HG03175 (cell line): ENCODE results near the gene TMEM9B.
A peak's percentile ranks its signal among the peaks of the same experiment; 100 is the strongest.

Experiments
- ATAC-seq: cut with Tn5 transposase; IDR thresholded peaks from one replicate; pipeline ENCODE4 v1.9.1; 2021; ENCODE audit warnings: mild to moderate bottlenecking, moderate library complexity; ENCODE audit not compliant: unreplicated experiment

Gene TMEM9B

GRCh38 chr11:8930456-8931175 lies 33.6 kb downstream of the TMEM9B start:
- no peak for ATAC-seq

DNA sequence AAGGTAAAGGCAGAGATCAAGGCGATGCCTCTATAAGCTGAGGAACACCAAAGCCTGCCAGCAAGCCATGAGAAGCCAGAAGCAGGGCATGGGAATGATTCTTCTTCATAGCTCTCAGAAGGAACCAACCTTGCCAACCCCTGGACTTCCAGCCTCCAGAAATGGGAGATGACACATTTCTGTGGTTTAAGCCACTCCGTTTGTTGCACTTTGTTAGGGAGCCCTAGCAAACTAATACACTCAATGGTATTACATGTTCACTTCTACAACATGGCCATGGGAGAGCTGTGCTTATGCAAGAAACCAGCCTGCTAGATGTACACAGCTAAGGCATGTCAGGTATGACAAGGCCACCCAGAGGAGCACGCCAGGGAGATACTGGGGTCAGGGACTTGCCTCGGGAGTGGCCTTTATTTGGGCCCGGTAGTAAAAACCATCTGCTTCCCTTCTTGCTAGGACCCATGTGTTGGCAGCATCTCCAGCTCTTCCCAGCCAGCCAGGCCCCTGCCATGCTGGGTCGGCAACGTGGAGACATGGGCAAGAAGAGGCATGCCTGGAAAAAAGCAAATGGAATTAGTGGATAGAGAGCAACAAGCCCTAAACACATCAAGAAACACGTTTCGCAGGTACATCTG lies 35.1 kb downstream of the TMEM9B start:
- ATAC-seq, result no peak

DNA sequence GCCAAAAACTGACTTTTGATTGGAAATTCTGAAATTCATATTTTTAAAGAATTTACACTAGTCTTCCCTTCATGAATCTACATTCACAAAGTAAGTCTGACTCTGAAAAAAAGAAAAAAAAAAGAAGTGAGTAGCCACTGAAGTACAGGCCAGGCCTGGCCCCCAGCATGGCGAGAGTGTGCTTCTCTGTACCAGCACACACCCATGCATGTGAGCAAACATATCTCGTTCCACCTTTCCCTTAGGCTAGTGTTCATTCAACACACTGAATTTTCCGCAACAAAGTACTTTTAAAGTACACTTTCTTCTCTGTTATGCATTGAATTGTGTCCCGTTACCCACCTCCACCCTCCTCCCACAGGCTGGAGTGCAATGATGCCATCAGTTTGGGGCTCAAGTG lies 36.0 kb downstream of the TMEM9B start:
- no peak for ATAC-seq

DNA sequence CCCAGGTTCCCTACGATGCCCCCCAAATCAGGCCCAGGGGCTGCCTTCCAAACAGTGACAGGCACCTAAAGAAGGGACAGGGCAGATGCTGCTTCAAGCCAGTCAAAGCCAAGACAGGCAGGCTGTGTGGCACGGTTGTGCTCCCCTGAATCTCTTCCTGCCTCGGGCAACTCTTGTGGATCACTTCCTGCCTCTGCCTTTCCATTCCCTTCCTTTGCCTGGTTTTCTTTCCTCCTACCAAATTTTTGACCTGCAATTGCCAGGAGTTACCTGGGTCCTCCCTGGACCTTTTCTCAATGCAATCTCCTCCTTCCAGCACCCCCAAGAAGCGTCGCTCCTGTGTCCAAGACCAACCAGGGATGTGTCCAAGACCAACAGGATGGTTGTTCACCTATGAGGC lies 37.0 kb downstream of the TMEM9B start:
- ATAC-seq, result no peak

GRCh38 chr11:8926236-8926635 lies 38.0 kb downstream of the TMEM9B start:
- no peak for ATAC-seq

GRCh38 chr11:8925711-8926110 lies 38.5 kb downstream of the TMEM9B start:
- no peak for ATAC-seq

DNA sequence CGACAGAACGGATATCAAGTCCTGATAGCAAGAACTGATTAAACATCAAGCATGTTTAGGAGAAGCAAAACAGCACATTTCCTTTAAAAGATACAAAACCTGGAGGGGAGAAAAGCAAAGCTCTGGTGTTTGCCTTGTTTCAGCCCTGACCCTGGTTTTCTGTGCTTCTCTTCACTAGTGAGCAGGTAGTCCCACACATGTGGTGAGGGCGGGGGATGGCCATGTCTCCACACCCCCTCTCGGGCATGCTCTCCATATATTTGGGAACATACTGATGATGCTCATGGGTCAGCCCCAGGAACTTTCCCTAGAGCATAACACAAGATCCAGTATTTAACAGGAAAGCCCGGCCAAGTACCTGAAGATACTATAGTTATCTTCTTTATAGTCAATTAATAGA lies 41.6 kb downstream of the TMEM9B start:
- ATAC-seq, result no peak

DNA sequence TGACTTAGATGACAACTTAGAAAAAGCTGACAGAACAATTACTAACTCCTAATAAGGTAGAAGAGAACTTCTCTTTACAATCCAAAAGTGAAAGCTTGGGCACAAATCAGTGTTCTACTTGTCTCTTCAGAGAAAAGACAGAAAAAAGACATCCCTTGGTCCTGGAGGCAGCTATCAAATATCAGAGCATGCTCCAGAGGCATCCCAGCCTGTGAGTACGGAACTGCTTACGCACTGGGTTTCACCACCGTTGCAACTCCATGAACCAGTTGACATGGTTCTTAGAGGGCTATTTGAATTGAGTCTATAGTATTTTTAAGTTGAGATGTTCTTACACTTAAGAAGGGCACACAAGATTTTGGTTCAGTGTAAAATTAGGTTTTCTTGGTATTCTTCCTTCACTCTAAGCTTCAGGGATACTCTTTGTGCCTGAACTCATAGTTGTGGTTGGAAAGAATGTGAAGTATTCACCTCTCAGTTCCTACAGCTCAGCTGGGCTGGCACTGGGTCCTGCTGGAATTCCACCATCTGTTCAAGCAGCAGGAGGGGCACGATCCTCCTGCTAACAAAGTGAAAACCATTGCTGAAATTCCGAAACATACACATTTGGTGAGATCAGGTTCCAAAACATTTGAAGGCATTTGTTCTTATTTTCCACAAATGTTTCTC lies 47.0 kb downstream of the TMEM9B start:
- no peak for ATAC-seq

- no peak for ATAC-seq
These were observed 49.6 kb downstream of the TMEM9B start for GRCh38 chr11:8914661-8915018.

DNA sequence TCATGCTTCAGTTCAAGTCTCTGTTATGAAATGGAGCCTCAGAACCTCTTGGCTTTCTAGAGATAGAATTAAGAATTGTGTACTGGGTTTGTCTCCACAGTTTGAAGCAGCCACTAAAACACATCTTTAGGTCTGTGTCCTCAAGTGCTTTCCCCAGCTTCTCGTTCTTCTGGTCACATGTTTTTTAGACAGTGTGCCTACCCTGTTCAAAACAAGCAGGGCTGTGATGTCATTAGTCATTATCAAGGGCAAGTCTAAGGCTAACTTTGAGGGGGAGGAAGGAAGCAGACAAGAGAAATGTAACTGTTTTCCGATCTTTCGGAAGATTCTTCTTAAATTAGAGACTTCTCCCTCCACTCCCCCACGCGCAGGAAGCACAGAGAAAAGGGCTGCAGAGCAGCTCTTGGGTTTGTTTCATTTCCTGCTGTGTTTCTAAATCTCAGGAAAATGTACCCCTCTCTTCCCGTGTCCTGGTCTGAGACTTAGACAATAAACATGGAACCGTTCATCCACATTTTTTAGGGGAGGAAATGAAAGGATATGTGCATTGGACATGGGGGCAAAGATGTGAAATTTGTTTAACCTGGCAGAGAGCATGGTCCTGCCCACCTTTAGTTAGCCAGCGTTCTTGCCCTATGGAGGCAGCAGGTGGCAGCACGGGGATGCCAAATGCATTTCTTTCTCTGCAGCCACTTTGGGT lies 50.1 kb downstream of the TMEM9B start:
- ATAC-seq, result no peak

DNA sequence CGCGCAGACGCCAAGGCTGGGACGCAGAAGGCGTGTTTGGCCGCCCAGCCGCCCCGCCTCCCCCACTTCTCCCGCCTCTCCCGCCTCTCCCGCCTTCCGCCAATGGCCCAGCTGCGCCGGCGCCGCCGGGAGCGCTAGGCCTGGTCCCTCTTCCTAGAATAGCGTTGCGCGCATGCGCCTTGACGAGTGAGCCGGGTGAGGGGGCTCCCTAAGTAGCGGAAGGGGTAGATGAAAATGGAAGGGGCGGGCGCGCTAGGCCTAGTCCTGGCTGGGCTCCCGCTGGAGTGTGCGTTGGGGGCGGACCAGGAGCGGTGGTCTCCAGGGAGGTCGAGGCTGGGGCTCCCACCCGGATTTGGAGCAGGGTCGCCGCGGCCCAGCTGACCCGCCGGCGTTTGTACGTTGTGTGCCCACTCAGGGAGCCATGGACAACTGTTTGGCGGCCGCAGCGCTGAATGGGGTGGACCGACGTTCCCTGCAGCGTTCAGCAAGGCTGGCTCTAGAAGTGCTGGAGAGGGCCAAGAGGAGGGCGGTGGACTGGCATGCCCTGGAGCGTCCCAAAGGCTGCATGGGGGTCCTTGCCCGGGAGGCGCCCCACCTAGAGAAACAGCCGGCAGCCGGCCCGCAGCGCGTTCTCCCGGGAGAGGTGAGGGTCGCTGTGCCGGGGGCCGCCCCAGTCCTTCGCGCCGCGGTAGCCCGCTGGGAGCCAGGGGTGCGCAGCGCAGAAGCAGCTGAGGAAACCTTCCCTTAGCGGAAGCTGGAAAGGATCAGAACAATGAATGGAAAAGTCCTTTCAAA lies 53.0 kb downstream of the TMEM9B start, which contains the start of gene AKIP1:
Gene AKIP1, plus strand, starts transcription at position 161 of the 795 bp plus-strand sequence. Its CDS starts 261 bp downstream, at position 422.
- peak; percentile 63 for ATAC-seq

DNA sequence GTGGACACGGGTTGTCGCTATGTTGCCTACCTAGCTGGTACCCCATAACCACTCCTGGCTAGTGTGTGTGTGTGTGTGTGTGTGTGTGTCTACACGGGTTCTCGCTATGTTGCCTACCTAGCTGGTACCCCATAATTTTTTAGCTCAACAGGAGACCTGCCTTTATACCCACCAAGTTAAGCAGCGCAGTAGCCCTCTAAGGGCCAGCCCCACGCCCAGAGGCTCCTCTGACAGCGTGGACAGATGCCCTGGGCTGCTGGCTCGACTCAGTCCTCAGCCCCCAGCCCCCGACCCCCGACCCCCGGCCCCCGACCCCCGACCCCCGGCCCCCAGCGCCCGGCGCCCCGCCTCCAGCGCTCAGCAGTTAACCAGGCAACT lies 53.6 kb downstream of the TMEM9B start:
- ATAC-seq, result peak; percentile 26

GRCh38 chr11:8908099-8908498 lies 56.1 kb downstream of the TMEM9B start:
- no peak for ATAC-seq

DNA sequence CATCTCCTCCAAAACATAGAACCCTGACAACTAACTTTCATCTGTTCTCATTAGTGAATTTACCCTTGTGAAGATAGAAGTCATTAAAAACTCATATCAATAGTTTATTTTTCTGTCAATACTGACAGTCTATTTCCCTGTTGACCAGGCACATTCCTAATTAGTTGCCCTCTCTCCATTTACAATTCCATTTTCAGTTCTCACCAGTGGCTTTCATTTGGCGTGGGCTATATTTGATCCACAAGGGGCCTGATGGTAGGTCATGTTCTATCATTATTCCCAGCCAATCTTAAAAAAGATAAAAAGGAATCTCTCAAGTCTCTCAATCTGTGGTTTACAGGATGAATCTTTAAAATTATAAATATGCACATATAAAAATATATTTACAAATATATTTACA lies 57.1 kb downstream of the TMEM9B start:
- ATAC-seq, result no peak

GRCh38 chr11:8905528-8906165 lies 58.6 kb downstream of the TMEM9B start:
- no peak for ATAC-seq

DNA sequence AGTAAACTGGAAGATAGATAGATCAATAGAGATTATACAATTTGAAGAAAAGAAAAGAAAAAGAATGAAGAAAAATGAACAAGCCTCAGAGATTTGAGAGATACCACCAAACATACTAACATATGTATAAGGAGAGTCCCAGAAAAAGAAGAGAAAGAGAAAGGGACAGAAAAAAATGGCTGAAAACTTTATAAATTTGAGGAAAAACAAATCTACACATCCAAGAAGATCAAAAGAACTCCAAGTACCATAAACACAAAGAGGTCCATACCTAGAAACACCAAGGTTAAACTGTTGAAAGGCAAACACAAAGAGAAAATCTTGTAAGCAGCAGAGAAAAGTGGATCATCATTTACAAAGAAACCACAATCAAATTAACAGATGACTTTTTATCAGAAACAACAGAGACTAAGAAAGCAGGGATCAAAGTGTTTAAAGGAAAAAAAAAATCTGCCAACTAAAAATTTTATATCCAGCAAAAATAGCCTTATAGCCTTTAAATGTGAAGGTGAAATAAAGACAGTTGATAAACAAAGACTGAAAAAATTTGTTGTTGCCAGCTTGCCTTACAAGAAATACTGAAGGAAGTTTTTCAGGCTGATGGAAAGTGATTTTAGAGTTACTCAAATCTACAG lies 65.0 kb downstream of the TMEM9B start:
- no peak for ATAC-seq
